T1000 (cell line): Measurements from ENCODE around the gene AXDND1.
"Not testable (repeated sequence)": the region's sequence is repeated elsewhere in the genome, so short reads cannot be mapped to it uniquely, and the experiment has no call there.

Experiments
- DNase-seq: peaks from one replicate; lab custom pipeline; 2025; ENCODE audit warnings: mixed read lengths; lab: John Stamatoyannopoulos, UW

The AXDND1 gene, protein sequence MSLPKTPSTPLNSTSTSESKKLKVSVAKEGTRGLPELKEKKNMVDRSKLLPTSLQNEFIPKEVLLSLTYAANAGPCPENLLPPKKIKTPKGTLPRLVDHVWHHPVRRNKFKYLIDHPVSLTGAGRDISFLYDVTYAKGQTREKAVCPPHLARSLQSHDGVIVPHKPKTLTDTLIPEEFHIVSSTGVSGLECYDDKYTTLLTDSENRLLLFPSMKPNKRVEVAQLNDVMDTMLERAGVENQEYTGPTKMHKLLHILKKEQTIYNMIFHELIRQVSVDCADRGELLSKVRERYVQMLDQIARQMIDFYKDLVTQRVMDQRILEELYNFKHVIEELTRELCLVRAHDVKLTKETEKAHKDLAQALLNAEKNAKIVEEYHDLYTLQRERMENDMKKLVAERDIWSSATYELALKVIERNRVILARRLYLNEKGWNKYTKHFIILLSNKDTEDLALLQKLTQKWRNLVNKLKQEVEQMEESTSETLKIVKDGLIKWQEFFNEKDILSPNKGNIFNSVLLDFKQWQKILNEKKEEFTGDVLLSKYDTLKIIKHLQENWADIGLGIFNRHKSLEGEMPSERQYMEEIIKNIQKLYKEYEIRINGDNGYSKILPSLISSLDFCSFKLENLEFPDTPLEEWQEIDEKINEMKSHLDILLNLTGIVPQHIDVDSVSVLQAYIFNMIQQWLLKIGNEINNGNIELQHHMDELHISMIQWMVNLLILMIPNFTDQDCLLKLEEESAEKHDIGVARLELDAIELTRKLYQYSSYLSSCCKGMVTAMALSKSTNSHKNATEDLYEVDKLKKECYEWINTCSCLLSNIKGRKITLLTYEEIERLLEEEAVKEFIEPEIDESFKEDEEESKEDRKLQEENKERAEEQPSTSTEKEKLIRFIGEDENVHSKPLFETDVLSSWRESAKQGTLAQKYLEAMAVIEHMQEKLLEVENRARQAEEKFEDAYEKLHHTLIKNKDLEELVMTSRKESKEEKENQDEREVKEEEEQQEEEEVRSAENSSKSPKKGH

DNA sequence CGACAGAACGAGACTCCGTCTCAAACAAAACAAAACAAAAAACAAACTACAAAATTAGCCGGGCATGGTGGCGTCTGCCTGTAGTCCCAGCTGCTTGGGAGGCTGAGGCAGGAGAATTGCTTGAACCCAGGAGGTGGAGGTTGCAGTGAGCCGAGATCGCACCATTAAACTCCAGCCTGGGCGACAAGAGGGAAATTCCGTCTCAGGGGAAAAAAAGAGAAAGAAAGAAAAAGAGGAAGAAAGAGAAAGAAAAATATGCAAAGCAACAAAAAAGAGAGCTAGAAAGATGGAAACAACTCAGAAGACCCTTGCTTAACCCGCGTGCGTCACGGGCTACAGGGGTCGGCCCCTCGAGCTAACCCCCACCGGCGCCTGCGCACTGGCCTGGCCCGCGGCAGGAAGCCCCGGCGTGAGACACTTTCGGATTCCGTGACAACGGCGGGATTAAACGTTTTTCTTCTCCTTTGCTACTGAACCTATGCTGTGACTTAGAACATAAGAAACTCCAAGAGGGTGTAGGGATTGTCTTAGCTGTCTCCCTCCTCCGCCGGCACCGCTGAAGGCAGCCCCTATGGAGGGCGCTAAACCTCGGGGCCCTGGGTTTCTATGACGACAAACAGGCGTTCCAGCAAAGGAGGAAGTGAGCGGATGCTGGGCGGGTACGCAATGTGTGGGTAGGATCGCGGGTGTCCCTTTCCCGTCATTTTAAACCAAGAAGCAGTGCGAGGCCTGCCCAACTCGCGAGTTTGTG is at the start of gene AXDND1:
Gene AXDND1, plus strand, starts transcription at position 630 of the 751 bp plus-strand sequence. CDS start 539 bp downstream, outside the sequence.
- DNase-seq, result peak; percentile 84

DNA sequence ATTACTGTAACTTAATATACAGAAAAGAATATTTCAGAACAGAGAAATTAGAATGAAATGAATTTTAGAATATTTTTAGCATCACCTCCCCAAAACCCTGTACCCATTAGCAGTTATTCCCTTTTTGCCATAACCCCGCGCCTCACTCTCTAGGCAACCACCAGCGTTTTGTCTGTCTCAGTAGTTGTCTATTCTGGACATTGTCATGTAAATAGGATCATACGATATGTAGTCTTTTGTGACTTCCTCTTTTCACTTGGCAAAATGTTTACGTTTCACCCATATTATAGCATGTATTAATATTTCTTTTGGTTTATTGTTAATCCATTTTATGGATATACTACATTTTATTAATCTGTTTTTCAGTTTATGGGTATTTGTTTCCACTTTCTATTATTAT is 47.3 kb upstream of the AXDND1 start:
- DNase-seq, result no peak

DNA sequence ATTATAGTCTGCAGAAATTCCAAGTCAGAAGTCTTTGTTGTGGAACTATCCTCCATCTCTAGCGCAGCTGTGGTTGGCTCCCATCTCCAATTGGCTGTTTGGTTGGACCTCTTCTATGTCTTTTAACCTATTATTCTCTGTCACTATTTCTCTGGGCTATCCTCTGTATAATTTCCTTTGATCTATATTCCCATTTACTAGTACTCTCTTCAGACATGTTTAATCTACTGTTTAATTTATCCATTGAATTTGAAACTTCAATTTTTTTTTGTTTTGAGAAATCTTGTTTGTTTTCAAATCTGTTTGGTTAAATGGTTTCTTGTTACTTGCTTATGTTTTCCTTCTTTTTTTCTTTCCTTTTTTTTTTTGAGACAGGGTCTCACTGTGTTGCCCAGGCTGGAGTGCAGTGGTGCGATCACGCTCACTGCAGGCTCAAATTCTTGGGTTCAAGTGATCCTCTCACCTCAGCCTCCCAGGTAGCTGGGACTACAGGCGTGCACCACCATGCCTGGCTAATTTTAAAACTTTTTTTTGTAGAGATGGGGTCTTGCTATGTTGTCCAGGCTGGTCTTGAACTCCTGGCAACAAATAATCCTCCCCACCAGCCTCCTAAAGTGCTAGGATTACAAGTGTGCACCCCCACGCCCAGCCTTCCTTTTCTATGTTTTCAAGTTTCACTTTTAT is 44.1 kb upstream of the AXDND1 start:
- no peak for DNase-seq

DNA sequence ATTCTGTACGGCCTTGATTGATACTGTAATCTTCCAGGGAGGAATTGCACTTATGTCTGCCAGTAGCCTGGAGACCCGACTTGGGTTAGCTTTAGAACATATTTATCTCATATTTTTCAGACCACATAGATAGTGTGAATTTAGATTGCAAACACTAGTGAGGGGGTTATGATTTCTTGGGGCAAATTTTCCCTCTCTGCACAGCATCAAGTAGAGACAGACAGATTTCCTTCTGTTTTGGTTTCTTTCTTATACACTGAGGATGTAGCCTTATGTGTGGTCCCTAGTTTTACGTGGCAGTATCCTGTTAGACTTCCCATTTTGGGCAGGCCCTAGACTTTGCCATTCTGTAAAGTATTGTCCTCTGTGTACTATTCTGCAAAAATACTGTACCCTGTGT is 43.2 kb upstream of the AXDND1 start:
- no peak for DNase-seq

DNA sequence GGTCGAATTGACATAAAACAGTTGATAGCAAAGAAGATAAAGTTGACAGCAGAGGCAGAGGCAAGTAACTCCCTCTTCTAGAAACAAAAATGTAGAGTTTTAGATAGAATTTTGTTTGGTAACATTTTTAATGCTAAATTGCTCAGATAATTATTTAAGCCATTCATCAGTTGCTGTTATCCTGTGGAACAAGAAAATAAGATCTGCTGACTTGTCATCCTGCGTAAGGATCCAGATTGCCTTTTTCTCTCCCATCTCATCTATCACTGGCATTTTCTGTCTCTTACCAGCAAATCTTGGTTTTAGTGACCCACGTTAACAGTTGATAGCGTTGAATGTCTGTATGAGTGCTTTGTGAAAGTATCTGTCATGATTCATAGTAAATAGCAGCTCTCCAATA is 42.3 kb upstream of the AXDND1 start:
- no peak for DNase-seq

DNA sequence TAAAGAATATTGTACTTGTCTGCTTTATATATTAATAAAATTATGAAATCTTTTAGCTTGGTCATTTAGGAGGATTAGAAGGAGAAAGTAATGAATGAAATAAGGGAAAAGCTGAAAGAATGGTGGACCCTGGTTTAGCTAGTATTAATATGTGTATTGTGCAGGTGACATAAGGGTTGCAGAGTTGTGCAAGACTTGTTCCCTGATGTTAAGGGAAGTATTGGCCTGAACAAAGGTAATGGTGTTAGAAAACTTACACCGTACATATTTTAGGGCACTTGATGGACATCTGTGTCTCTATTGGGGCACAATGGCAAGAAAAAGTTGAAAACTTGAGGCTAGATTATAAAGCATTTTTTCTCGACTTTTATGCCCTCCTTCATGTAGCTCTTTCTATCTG is 39.9 kb upstream of the AXDND1 start:
- DNase-seq, result no peak

DNA sequence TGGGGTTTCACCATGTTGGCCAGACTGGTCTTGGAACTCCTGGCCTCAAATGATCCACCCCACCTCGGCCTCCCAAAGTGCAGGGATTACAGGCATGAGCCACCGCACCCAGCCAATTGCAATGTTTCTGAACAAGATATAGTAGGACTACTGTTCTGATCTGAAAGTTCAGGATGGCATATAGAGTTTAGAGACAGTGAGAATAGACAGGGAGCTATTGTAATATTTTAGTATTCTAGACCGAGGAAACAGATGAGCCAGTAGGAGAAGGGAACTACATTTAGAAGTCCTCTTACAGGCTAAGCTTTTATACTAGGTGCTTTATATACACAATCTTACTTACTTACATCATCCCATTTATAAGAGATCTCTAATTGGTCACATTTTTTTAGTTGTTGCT is 39.0 kb upstream of the AXDND1 start:
- DNase-seq, result no peak

DNA sequence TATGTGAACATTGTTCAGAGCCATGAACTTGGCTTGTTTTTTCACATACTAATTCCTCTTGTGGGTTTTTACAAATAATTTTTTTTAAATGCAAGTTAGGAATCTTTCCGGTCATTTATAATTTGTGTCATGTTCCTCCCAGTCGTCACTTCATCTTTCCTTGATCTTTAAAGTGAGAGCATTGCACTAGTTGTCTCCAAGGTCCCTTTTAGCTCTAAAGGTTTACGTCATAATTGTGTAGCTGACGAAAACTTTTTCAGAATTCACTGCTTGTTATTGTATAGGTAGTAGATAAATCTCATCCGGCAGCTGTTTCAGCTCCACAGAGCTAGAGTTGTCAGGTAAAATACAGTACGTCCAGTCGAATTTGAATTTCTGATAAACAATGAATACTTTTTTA is 38.6 kb upstream of the AXDND1 start:
- no peak for DNase-seq

DNA sequence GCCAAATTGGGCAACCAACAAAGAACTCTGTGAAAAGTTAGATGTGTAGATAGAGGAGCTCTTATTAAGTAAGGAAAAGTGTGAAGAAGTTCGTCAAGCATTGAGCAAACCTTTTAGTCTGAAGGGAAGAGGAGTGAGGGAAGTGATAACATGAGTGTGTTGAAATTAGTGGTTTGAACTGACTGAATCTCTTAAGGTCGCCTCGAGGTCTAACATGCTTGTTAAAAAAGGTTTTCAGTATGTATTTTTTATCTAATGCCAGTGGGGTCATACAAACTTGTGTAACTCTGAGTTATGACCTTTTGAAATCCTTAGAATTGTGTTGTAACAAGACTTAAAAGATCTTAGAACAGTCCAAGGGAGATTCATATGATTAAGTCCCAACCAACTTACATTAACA is 38.1 kb upstream of the AXDND1 start:
- DNase-seq, result no peak

DNA sequence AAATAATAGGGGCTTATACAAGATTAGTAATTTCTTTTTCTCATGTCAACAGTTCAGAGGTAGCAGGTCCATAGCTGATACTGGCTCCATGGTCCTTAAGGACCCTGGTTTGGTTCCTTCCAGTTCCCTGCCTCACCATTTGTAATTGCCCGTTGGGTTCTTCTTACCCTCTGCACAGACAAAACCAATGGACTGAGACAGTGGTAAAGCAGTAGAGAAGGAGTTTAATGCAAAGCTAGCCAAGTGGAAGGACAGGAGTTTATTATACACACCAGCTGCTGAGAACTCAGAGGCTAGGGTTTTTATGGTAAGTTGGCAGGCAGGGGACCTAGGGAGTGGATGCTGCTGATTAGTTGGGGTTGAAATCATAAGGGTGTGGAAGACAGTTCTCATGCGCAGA is 35.9 kb upstream of the AXDND1 start:
- no peak for DNase-seq

DNA sequence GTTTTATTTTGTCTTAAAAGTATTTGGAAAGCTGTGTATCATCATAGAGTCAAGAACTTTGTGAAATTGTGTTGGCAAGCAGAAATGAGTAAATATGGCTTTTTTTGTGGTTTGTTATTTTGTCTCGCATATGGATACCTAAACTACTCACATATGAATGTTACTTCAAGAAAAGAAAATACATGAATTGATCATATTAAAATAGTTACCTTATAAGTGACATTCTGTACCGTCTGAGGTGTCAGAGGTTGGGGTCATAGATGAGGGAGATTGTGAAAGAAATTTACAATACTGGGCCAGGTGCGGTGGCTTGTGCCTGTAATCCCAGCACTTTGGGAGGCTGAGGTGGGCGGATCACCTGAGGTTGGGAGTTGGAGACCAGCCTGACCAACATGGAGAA is 31.3 kb upstream of the AXDND1 start:
- no peak for DNase-seq

DNA sequence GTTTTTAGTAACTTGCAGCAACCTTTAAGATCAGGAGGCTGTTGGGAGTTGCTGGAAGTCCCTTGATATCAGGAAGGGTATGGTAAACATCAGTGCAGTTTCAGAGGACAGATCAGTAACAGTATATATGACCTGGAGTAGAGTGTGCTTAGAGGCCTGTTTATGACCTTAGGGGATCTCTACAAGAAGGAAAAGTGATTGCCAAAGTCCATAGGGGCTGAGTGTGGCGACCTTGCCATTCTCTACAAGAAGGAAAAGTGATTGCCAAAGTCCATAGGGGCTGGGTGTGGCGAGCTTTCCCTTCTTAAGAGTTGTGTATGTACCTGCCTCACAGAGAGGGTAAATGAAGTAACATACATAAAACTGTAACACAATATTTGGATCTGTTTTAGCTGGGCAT is 28.5 kb upstream of the AXDND1 start:
- DNase-seq, result no peak

DNA sequence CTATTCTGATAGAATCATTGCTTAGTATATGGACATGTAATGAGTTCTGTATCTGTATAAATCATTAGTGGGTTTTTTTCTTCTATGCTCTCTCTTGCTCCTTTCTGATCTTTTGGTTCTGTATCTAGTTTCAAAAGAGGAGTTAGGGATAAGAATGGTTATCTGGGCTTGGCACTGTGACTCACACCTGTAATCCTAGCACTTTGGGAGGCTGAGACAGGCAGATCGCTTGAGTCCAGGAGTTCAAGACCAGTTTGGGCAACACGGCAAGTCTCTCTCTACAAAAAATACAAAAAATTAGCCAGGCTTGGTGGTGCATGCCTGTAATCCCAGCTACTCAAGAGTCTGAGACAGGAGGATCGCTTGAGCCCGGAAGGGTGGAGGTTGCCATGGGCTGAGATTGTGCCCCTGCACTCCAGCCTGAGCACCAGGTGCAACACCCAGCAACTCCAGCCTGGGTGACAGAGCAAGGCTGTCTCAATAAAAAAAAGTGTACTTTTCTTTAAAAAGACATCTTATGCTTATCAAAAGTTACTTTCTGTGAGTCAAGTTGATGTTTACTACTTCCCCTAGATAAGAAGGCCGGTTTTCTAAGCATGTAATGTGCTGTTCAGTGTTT is 27.7 kb upstream of the AXDND1 start:
- DNase-seq, result no peak

DNA sequence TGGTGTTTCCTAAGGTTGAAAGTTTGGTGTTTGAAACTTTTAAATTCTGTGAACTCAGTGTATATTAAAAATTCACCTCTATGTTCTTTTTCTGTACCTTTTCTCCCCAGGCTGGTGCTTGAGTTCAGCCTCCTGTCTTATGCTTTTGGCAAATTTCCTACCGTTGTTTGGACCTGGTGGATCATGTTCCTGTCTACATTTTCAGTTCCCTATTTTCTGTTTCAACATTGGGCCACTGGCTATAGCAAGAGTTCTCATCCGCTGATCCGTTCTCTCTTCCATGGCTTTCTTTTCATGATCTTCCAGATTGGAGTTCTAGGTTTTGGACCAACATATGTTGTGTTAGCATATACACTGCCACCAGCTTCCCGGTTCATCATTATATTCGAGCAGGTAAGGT is 24.9 kb upstream of the AXDND1 start:
- no peak for DNase-seq

DNA sequence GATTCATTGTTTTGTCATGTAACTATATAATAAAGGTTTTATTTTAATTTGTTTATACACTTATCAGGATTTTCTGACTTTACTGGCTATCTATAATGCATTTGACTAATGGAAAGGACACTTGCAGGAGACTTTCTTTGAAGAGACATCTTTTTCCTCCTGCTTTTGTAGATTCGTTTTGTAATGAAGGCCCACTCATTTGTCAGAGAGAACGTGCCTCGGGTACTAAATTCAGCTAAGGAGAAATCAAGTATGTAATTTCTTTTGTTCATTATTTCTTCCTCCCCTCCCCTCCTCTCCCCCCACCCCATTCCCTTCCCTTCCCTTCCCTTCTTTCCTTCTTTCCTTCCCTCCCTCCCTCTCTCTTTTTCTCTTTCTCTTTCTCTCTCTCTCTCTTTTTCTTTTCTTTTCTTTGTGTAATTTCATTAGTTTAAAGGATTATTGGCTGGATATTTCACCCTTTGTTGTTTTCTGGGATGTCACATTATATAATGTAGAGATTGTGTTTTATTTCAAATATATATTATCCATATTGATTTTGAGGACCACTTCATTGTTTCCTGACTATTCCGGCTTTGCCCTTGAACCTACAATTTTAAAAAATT is 23.7 kb upstream of the AXDND1 start:
- no peak for DNase-seq

DNA sequence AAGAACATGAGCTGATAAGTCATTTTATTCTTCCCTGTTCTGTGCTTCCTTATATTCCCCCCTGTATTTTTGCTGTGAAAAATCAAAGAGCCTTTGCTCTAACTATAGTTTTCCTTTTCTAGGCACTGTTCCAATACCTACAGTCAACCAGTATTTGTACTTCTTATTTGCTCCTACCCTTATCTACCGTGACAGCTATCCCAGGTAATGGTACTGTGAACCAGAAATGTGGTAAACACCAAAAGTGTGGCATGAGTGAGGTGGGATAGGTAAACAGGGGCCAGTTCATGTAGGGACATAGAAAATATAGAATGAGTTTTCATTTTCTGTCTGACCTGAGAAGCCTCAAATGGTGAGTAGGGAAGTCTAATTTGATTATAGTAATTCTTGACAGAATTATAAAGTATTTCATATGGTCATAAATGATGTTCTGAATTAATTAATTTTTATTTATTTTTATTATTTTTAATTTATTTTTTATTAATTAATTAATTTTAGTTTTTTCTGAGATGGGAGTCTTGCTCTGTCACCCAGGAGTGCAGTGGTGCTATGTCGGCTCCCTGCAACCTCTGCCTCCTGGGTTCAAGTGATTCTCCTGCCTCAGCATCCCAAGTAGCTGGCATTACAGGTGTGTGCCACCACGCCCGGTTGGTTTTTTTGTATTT is 22.9 kb upstream of the AXDND1 start:
- no peak for DNase-seq

DNA sequence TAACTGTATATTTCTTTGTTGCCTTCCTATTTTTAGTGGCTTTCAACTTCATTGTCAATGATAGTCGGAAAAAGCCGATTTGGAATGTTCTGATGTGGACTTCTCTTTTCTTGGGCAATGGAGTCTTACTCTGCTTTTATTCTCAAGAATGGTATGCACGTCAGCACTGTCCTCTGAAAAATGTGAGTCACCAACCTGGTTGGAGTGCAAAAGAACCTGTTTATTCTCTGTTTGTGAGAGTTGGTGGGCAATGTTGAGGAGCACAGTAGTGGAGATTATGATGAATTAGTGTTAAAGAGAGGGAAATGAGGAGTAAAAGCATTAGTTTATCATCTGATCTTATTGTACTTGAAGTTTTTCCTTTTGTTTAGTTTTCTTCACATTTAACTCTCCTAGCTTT is 14.5 kb upstream of the AXDND1 start:
- no peak for DNase-seq

DNA sequence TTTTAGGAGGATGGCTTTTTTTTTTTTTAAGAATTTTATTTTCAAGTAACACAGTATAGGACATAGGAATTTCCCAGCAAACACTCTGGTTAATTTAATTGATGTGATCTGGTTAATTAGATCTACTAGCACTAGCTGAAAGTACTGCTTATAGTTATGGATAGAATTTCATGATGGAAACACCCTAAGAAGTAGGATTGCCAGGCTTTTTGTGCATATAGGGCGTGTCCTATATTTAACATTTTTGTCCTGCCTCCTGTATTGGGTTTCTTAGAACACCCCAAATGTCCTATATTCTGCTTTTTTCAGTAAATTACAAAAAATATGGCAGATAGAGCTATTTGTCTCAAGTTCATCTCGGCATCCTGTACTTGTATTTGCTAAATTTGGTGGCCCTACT is 13.5 kb upstream of the AXDND1 start:
- no peak for DNase-seq

DNA sequence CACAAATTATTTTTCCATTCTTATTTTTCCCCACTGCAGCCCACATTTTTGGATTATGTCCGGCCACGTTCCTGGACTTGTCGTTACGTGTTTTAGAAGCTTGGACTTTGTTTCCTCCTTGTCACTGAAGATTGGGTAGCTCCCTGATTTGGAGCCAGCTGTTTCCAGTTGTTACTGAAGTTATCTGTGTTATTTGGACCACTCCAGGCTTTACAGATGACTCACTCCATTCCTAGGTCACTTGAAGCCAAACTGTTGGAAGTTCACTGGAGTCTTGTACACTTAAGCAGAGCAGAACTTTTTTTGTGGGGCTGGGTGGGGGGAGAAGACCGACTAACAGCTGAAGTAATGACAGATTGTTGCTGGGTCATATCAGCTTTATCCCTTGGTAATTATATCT is 12.2 kb upstream of the AXDND1 start:
- no peak for DNase-seq

DNA sequence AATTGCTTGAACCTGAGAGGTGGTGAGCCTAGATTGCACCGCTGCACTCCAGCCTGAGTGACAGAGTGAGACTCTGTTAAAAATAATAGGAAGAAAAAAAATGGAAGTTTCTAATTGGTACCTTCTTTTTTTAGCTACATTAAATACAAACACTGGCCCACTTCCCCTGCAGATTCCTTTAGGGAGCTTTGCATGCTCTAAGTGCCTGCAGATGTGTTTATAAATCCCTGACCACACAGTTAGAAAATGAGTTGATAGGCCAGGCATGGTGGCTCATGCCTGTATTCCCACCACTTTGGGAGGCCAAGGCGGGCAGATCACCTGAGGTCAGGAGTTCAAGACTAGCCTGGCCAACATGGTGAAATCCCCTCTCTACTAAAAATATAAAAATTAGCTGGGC is 4.1 kb upstream of the AXDND1 start:
- DNase-seq, result not testable (repeated sequence)
